Keratinocyte (primary cell): ENCODE measurements around the gene FAM3B. TPM values are rescaled to one million over a fixed set of nuclear protein-coding genes. Genes with fewer than 3 reads are reported as not detected.

Experiments used
- DNase-seq: peaks from one replicate; pipeline ENCODE4 v3.0.0-alpha.2; 2011; ENCODE audit warnings: low read depth, missing footprints, low spot score
- FAIRE-seq: peaks from 2 replicates; lab custom pipeline; 2011; peaks lifted over from hg19 to GRCh38; lab: Jason Lieb, UNC
- H2AFZ ChIP-seq: 2 replicates; pipeline ENCODE4 v1.6.0; 2012; ENCODE audit warnings: low read length, control low read depth, inconsistent platforms; ENCODE audit not compliant: control insufficient read depth
- H3K27ac ChIP-seq: 2 replicates; pipeline ENCODE4 v1.5.1; 2011; ENCODE audit warnings: low read length; ENCODE audit not compliant: control insufficient read depth, insufficient read depth
- H3K27me3 ChIP-seq: 3 replicates; pipeline ENCODE4 v1.6.0; 2011; ENCODE audit warnings: low read length; ENCODE audit not compliant: control insufficient read depth, insufficient read depth; ENCODE audit errors: extremely low read depth
- H3K36me3 ChIP-seq, 2 experiments: 2 replicates in 1 of 2; 3 replicates in 1 of 2; pipeline ENCODE4 v1.5.1; 2011; ENCODE audit warnings: low read length in 2 of 2, mild to moderate bottlenecking in 1 of 2; ENCODE audit not compliant: control insufficient read depth in 2 of 2, insufficient read depth in 2 of 2; ENCODE audit errors: extremely low read depth in 1 of 2
- H3K4me1 ChIP-seq: 3 replicates; pipeline ENCODE4 v1.5.1; 2011; ENCODE audit warnings: low read length; ENCODE audit not compliant: control insufficient read depth, insufficient read depth; ENCODE audit errors: extremely low read depth
- H3K4me2 ChIP-seq: 3 replicates; pipeline ENCODE4 v1.6.0; 2011; ENCODE audit warnings: low read depth, low read length; ENCODE audit not compliant: control insufficient read depth, insufficient read depth; ENCODE audit errors: extremely low read depth
- H3K4me3 ChIP-seq, 3 experiments: fragments of 200-600 bp in 1 of 3; sonication (generic) in 1 of 3; 2 replicates in 2 of 3; 3 replicates in 1 of 3; pipeline ENCODE4 v1.5.1; 2011 to 2016; ENCODE audit warnings: low read length in 3 of 3, mild to moderate bottlenecking in 3 of 3, control low read depth in 2 of 3, inconsistent platforms in 1 of 3, low read depth in 1 of 3, mixed read lengths in 1 of 3, mixed run types in 1 of 3, moderate library complexity in 1 of 3; ENCODE audit not compliant: control insufficient read depth in 2 of 3, insufficient read depth in 2 of 3; ENCODE audit errors: extremely low read depth in 1 of 3
- H3K79me2 ChIP-seq: 2 replicates; pipeline ENCODE4 v1.6.0; 2012; ENCODE audit warnings: low read length; ENCODE audit not compliant: control insufficient read depth, insufficient read depth
- H3K9ac ChIP-seq: 3 replicates; pipeline ENCODE4 v1.6.0; 2011; ENCODE audit warnings: low read length; ENCODE audit not compliant: control insufficient read depth, insufficient read depth; ENCODE audit errors: extremely low read depth
- H3K9me1 ChIP-seq: 3 replicates; pipeline ENCODE4 v1.6.0; 2011; ENCODE audit warnings: low read length; ENCODE audit not compliant: control insufficient read depth, insufficient read depth; ENCODE audit errors: extremely low read depth
- H3K9me3 ChIP-seq: 2 replicates; pipeline ENCODE4 v1.5.1; 2012; ENCODE audit warnings: low read depth, low read length; ENCODE audit not compliant: control insufficient read depth
- H4K20me1 ChIP-seq: 3 replicates; pipeline ENCODE4 v1.6.0; 2011; ENCODE audit warnings: low read length; ENCODE audit not compliant: control insufficient read depth, insufficient read depth; ENCODE audit errors: extremely low read depth
- CTCF ChIP-seq, 3 experiments: IDR thresholded peaks in 1 of 3; conservative IDR thresholded peaks in 1 of 3; optimal IDR thresholded peaks in 1 of 3; 2 replicates in 2 of 3; 3 replicates in 1 of 3; pipeline versions ENCODE3 to v1.5.1; 2011; ENCODE audit warnings: low read length in 3 of 3, mild to moderate bottlenecking in 3 of 3, moderate library complexity in 2 of 3, control low read depth in 1 of 3, inconsistent platforms in 1 of 3; ENCODE audit not compliant: insufficient read depth in 2 of 3; ENCODE audit errors: extremely low read depth in 1 of 3
- EZH2 ChIP-seq: IDR thresholded peaks from one replicate; pipeline ENCODE4 v1.6.1; 2012; ENCODE audit warnings: inconsistent platforms, mild to moderate bottlenecking, low read length, moderate library complexity
- dilution Hi-C: fragments of 300-500 bp; cut with MboI; formaldehyde crosslinking; loops from one replicate; pipeline ENCODE4 v1.7.0; 2020; ENCODE audit warnings: low sequenced_read_pairs; ENCODE audit not compliant: extremely low pct_ligation_motif_present
- polyA plus RNA-seq, 5 experiments: library from polyadenylated mRNA; depleted of rRNA in 3 of 5; stranded (reverse) in 3 of 5; stranded (forward) in 1 of 5; unstranded in 1 of 5; fragments of >200 nt; gene quantifications; 1 replicate in 1 of 5; 2 replicates in 3 of 5; 3 replicates in 1 of 5; pipeline versions ENCODE4 v1.2.1 to v1.2.3, GENCODE V29; 2011 to 2012; ENCODE audit warnings: missing spikeins in 2 of 5, low read depth in 1 of 5, low replicate concordance in 1 of 5

The FAM3B gene
- polyA plus RNA-seq, 1 donor (not counting 4 experiments of a cell fraction or from before 2014, with no cell fraction given), result not detected

GRCh38 chr21:41403966-41404365, 87.4 kb downstream of the FAM3B start:
- no peak for TF ChIP-seq EZH2
- no peak for TF ChIP-seq CTCF (optimal IDR thresholded peaks at IDR 0.05 in 1 of 3, IDR thresholded peaks at IDR 0.05 in 1 of 3, conservative IDR thresholded peaks at IDR 0.05 in 1 of 3; ENCODE audit: extremely low read depth in 1 of 3, insufficient read depth in 2 of 3, low read length in 3 of 3)
- no peaks in the 10 kb centered on the region for H3K36me3 ChIP-seq
- no peak overlapping the region for H2AFZ ChIP-seq
- no peaks in the 10 kb centered on the region for H3K9me3 ChIP-seq
- H4K20me1 ChIP-seq, result no peaks in the 10 kb centered on the region
- FAIRE-seq (no peak), DNase-seq (no peak)
- H3K79me2 ChIP-seq, result no peaks in the 10 kb centered on the region
- peaks cover 3% of the 10 kb centered on the region for H3K27me3 ChIP-seq
- H3K27ac ChIP-seq, result no peak overlapping the region
- no peaks in the 10 kb centered on the region for H3K4me1 ChIP-seq
- H3K9me1 ChIP-seq, result no peaks in the 10 kb centered on the region
- dilution Hi-C loops, result no loop called here
- no peak overlapping the region for H3K4me2 ChIP-seq
- H3K4me3 ChIP-seq, result no peak overlapping the region
- no peak overlapping the region for H3K9ac ChIP-seq

GRCh38 chr21:41405321-41405720, 88.7 kb downstream of the FAM3B start:
- Histone ChIP-seq H3K79me2 (no peaks in the 10 kb centered on the region), H4K20me1 (no peaks in the 10 kb centered on the region), H3K9me1 (no peaks in the 10 kb centered on the region)

More at GRCh38 chr21:41405321-41405720, 88.7 kb downstream of the FAM3B start:
- dilution Hi-C loops, result no loop called here
- FAIRE-seq (no peak), DNase-seq (no peak)
- Histone ChIP-seq H3K27me3 (peaks cover 3% of the 10 kb centered on the region), H2AFZ (no peak overlapping the region), H3K9me3 (no peaks in the 10 kb centered on the region), H3K4me1 (no peaks in the 10 kb centered on the region), H3K4me3 (no peak overlapping the region), H3K9ac (no peak overlapping the region), H3K4me2 (no peak overlapping the region), H3K36me3 (no peaks in the 10 kb centered on the region), H3K27ac (no peak overlapping the region)
- no peak for TF ChIP-seq CTCF (optimal IDR thresholded peaks at IDR 0.05 in 1 of 3, IDR thresholded peaks at IDR 0.05 in 1 of 3, conservative IDR thresholded peaks at IDR 0.05 in 1 of 3; ENCODE audit: extremely low read depth in 1 of 3, insufficient read depth in 2 of 3, low read length in 3 of 3)
- no peak for TF ChIP-seq EZH2
